Stimulated activated CD4-positive, alpha-beta T cell treated with anti-CD3 and anti-CD28 coated beads, Interleukin-12 subunit alpha, Interleukin-12 subunit beta, amount 100 ng/mL, for 24 hours (primary cell): ENCODE results near the gene EGFL8.
A peak's percentile ranks its signal among the peaks of the same experiment; 100 is the strongest.

ENCODE experiments used
- DNase-seq, 2 experiments: peaks; one replicate each; pipeline ENCODE4 v3.0.0-alpha.2; 2020; ENCODE audit warnings: low read depth in 2 of 2

Gene EGFL8

DNA sequence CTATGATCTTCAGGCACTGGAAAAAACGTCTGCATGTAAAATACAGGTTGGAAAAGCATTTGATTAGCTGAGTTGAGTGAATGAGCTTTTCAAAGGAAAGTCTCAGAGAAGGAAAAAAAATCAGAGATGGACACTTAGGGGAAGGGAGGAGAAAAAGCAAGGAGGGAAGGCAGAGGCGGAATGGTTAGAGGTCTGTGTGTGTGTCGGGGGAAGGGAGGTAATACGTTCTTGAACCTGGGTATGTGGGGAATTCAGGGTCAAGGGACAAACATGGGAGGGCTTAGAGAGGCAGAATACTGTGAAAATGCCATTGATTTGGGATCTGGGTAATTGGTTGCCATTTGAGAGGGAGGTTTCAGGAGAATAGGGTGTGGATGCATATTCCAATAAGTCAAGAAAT is 17.7 kb upstream of the EGFL8 start:
- DNase-seq = no peak

DNA sequence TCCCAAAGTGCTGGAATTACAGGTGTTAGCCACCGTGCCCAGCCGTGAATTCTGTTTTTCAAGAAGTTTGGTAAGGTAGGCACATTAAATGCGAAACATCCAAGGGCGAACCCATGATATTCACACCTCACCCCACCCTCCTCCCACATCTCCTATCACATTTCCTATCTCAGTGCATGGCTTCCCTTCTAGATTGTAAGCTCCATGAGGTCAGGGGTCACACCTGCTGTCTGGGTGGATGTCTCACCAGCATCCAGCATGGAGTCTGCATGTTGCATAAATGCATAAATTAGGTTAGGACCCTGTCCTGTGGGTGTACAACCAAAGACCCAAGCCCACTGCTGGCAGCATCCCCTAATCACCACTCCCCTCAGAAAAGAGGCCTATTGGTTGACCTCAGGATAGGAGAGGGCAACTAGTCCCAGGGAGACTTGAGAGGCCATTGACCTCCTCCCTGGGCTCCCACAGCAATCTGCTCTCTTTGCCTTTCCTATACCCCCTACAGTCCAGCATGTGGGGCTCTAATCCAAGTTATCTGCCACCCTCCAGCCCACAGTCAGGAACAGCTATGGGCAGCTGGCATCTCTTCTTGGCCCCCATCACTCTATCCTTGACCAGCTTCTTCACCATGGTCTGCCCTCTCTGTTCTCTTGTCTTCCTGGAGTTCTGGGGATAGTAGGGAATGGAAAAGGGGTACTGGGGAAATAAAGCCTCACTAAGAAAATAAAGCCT is 16.8 kb upstream of the EGFL8 start:
- DNase-seq = no peak

DNA sequence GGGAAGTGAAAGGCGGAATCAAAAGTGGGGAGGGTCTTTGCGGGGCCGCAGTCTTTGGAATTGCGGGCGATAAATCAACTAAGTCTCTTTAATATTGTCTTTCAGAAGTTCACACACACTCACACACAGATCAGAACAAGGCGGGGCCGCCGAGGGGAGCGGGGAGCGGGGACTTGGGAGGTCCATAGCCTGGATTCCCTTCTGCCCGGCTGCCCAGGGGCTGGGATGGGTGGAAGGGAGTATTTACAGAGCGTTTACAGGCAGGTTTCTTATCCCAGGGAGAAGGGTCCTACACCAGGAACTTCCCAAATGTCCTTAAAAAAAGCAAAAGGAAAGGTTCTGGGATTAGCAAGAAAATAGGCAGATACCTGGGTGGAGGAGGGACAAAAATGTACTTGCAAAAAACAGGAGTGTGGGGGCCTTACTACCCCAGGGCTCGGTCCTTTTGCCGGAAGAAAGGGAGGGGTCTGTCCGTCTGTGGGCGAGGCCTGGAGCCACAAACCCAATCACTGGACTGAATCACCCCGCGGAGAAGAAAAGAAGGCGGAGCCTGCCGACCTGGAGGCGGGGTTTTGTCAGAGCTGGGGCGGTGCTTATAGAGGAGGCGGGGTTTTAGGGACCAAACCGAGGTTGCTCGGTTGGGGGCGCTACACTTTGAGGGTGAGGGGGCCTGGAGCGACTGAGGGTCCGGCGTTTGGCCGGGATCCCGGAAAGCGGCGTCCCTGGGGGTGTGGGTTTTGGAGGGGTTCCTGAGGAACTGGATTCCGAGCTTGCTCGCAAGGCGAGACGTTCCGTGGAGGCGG is 15.9 kb upstream of the EGFL8 start:
- DNase-seq = peak; percentile 48 to 70

DNA sequence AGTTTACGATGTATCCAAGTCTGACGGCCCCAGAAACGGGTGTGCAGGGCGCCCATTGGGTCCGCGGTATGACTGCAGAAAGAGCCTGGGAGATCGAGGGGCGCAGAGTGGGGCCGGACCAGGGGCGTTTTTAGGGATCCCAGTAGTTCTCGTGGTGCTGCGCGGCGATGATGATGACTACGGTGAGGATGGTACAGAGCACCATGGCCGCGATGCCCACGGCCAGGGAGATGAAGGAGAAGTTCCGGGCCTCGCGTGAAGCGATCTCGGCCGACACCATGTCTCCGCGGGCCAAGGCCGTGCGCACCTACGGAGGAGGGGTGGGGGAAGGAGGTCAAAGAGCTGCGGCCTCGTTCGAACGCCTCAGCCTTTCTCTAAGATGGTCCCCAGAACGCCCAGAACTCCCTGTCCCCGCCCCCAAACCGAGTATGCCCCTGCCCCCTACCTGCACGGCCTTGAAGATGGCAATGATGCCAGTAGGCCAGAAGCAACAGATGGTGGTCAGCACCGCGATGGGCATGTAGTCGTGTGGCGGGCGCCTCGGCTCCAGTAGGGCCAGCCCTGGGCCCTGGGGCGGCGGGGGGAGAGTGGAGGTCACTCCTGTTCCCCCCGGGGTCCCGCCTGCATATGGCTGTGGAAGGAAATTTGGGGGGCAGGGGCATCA is 15.2 kb upstream of the EGFL8 start:
- DNase-seq = no peak

DNA sequence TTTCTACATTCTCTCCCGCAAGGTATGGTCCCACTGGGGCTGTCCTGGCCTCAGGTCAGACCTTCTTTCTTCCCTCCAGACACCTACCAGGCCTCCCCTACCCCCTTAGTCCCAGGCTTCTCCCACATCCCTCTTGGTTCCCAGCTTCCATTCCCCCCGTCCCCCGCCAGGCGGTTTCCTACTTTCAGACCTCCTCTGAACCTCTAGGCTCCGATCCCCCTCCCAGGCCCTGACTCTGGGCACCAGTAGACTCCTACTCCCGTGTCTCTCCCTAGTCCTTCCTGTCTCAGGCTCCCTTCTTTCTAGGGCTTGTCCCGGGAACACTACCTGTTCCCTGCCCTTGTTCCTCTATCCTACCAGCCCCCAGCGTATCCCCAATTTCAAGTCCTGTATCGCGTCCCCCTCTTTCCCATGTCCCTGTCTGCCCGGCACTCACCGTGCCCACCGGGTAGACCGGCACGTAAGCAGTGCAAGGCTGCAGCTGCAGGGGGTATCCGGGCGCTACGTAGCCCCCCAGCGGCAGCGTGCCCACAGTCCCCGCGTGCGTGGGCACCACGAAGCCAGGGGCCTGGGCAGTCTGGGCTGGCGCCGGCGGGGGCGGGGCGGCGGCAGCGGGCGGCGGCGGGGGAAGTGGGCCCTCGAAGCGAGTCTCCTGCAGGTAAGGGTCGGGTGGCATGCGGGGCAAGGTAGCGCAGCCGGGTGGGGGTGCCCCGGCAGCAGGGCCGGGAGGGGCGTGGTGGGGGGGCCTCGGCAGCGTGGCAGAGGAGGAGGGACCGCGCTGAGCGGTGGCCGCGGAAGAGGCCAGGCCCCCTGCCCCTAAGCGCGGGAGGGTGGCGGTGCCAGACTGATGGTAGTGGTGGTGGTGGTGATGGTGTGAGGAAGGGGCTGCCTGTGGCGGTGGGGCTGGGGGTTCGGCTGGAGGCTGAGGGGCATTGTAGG is 14.2 kb upstream of the EGFL8 start:
- DNase-seq = no peak

DNA sequence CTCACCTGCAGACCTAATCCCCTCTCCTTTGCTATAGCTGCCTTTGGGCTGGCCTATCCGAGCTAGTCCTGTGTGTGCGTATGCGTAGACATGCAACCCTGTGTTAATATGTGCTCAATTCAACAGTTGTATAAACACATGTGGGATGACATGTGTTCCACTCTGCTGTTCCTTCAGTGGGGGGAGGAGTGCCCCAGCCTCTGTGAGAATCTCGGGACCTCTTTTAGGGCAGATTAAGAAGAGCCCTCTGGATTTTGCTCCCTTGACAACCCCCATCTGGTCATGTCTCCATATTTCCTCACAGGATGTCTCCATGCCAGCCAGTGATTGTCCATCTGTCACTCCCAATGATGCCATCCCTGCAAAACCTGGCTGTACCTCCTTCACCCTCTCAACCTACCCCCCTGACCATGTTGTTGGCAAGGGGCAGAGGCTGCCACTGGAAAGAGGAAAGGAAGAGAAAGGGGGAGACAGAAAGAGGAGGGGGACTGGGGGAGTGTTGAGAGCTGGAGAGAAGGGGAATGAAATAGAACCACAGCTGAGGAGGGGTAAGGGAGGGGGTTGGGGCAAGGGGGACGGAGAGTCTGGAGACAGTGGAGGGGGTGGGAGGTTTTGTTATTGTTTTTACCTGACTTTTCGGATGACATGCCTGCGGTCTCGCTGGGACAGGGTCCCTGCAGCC is 13.1 kb upstream of the EGFL8 start:
- no peak for DNase-seq

DNA sequence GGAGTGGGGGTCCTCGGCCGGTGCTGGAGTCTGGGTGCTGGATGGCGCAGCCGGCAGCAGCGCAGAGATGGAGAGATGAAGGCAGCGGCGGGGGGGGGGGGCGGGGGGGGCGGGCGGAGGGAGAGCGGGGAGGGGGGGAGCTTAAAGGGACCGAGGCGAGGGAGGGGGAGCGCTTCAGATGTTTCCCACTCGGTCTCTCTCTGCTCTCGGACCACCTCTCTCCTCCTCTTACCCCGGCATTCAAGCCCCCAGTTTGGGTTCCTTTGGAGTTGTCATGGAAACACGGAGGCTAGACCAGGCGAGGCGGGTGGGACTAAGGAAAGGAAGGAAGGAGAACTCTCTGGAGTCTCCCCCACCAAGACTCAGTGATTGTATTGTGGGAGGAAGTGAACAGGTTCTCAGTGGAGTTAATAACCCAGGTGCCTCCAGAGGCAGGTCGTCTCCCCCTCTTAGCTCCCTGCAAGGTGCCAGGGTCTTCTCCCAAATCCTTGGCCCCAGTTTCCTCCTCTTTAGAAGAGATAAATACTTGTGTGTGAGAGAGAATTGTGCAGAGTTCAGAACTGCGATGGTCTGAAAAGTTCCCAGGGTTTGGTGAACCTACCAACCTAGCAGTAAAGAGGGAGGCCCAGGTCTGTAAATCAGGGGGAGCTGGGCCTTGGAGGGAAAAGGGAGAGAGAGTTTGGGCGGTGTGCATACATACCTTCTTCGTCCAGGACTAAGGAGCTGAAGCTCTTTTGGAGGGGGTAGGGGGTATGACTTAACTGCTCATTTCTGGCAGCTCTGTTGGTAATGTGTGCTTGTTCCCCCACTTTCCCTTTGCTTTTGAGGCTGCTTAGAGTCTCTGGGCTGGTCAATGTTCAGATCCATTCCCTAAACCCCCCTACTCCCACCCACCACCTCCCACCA is 12.3 kb upstream of the EGFL8 start, which contains the start of gene PRRT1:
Gene PRRT1, minus strand, starts transcription at position 77 of the 906 bp plus-strand sequence. CDS start 112 bp downstream, outside the sequence.
- DNase-seq = no peak

DNA sequence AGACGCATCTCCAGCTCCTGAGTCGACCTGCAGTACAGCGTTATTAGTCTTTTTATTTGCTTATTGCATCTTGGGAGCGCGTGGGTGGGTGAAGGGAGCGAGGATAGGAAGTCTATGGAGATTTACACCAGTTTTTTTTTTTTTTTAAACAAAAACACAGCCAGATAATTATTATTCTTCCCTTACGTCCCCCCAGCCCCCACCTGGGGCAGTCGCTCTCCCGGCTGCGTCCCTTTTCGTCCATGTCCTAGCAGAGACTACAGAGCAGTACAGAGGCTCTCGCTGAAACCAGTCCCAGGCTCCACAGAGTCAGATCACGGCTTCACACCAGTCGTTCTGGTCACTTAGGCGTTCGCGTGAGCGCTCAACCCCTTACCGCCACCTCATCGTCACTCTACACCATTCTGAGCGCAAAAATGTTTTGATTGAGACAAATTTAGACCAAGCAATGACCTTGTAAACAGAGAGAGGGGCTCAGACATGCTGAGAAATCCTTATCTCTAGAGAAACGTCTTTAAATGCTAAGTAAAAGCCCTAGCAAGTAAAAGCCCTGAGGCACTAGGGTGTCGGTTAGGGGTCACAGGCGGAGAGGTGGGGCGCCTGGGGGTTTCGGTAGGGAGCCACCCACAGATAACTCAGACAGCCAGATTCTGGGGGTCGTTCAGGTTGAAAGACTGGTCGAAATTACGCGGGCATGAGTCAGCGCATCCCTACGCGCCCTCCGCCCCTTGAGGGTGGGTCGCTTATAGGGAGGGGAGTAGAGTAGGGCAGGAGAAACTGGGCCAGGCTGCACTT is 11.4 kb upstream of the EGFL8 start:
- DNase-seq = no peak

DNA sequence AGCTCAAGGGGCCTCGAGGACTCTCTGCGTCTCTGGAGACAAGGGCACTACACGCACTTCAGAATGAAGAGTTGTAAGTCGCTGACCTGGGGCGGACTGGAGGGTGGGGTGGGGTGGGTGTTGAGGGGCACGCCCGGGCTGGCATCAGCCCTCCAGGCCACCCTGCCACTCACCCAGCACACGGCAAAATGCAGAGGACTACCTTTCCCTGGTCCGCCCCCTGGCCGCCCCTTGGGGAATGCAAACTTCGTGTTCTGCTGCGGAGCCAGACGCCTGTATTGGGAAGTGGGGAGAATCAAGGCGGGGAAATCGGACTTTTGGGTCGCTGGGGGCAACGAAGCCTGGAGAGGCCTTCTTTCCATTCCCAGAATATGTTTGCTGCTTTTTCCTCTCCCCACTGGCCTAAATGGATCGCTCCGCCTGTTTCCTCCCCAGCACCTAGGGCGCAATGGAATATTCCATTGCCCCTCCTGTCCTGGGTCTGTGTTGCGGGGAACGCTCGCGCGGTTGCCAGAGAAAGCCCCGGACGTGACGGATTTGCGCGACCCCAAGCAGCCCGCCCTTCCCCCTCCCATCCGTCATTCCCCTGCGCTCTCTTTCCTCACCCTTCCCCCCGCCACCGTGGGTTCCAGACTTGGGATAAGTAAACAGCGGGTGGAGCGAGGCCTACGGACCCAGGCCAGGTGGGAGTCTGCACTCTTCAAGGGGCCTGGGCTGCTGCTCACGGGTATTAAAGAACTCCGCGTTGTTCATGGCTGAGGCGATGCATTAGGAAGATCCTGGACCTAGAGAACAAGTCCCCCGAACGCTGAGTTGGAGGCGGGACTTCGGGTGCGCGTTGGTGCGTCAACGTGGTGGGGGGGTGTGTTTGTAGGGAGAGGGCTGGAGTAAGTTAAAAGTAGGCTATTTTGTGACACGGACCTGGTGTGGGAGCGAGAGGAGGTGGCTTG is 10.6 kb upstream of the EGFL8 start, which contains the start of gene PPT2:
Gene PPT2, plus strand, starts transcription at position 578 of the 950 bp plus-strand sequence. CDS start 454 bp downstream, outside the sequence.
- DNase-seq = peak; percentile 57 to 78

DNA sequence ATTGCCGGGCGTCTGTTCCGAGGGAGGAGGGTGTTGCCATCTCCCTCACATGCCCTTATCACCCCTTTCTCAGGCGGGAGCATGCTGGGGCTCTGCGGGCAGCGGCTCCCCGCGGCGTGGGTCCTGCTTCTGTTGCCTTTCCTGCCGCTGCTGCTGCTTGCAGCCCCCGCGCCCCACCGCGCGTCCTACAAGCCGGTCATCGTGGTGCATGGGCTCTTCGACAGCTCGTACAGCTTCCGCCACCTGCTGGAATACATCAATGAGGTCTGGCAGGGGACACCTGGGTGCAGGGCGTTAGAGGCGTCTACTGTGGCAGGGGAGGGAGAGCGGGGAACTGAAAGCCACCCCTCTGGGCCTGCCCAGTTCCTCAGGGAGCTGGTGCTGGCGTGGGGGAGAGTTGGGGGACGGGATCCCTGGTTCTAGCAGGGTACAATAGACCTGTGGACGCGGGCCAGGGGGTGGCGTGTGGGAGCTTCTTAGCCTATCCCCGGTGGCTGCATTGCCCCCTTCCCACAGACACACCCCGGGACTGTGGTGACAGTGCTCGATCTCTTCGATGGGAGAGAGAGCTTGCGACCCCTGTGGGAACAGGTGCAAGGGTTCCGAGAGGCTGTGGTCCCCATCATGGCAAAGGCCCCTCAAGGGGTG is 9.8 kb upstream of the EGFL8 start:
- peak in 1 of 2 experiments; percentile 57 for DNase-seq

DNA sequence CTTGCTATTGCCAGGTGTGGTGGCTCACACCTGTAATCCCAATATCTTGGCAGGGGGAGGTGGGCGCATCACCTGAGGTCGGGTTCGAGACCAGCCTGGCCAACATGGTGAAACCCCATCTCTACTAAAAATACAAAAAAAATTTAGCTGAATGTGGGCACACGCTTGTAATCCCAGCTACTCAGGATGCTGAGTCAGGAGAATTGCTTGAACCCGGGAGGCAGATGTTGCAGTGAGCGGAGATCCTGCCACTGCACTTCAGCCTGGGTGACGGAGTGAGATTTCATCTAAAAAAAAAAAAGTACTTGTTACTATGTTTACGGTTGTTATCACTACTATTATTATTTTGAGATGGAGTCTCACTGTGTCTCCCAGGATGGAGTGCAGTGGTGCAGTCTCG is 7.5 kb upstream of the EGFL8 start:
- no peak for DNase-seq

DNA sequence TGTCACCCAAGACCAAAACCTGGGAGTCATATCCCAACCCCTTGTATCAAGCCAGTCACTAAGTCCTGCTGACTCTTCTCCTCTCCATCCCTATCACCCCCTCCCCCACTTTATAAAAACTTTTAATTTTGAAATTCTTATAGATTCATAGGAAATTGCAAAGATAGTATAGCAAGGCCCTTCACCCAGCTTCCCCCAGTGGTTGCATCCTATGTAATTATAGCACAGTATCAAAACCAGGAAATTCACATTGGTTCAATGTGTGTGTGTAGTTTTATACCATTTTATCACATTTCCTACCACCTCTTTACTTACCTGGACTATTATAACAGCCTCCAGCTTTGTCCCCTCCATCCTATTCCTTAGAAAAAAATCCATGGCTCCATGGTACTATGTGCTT is 6.3 kb upstream of the EGFL8 start:
- no peak for DNase-seq

DNA sequence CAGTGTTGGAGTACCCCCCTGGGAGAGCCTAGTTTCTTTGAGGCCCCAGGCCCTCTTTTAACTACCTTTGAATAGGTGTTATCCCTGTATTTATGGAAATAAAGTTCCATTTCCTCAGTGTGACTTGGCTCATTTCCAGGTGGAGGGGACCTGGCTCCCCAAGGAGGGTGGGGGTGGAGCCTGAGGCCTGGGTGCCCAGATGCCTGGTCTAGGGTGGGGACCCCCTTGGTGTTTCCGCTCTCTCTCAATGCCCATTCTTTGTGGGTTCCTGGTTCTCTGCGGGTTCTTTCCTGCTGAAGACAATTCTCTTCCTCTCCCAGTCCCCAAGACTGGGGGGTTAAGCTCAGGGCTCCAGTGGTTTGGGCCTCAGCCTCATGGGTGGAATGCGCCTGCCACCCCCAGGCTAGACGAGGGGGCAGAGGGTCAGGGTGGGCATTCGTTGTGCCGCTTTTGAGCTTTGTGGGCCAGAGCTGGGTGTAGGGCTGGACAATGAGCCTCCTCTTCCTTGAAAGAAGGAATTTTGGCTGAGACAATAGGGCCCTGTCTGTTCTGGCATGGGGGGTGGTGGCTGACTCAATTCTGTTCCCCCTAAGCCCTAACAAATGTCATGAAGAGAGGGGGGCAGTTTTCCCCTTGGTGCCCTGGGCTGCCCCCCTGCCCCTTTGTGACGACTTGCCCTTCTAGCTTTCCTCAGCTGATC is 686 bp upstream of the EGFL8 start:
- no peak for DNase-seq

DNA sequence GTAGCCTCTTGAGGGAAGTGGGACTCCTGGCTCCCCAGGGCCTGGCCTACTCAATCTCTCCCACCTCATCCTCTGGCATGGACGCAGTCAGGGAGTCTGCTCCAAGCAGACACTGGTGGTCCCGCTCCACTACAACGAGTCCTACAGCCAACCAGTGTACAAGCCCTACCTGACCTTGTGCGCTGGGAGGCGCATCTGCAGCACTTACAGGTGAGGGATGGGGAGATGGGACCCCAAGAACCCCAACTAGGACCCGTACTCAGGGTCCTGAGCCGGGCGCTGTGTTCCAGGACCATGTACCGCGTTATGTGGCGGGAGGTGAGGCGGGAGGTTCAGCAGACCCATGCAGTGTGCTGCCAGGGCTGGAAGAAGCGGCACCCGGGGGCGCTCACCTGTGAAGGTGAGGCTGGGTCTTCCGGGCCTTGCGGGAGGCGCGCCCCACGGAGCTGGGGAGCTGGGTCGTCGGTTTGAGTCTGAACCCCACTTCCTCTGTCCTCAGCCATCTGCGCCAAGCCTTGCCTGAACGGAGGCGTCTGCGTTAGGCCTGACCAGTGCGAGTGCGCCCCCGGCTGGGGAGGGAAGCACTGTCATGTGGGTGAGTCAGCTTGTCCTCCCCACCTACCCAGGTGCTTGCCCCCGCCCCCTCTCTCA is 2.1 kb downstream of the EGFL8 start:
- no peak for DNase-seq

DNA sequence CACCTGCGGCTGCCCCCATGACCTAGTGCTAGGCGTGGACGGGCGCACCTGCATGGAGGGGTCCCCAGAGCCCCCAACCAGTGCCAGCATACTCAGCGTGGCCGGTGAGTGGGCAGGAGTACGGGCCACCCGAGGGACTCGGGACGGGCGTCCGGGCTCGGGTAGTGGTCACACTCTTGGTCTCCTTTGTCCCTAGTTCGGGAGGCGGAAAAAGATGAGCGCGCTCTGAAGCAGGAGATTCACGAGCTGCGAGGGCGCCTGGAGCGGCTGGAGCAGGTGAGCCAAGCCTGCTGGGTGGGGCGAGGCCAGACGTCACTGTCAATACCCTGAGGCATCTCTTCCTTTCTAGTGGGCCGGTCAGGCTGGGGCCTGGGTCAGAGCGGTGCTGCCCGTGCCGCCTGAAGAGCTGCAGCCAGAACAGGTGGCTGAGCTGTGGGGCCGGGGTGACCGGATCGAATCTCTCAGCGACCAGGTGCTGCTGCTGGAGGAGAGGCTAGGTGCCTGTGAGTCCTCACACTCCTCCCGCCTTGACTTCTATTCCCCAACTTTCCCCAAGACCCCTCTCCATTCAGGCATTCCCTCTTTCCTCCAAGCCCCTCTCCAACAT is 2.9 kb downstream of the EGFL8 start:
- no peak for DNase-seq
